ENCODE data around the gene NEUROD2. TPM values are rescaled to one million over a fixed set of nuclear protein-coding genes. Genes with fewer than 3 reads are reported as not detected.

Gene NEUROD2
- total RNA-seq, 1 donor from 2014 or later = not detected

DNA sequence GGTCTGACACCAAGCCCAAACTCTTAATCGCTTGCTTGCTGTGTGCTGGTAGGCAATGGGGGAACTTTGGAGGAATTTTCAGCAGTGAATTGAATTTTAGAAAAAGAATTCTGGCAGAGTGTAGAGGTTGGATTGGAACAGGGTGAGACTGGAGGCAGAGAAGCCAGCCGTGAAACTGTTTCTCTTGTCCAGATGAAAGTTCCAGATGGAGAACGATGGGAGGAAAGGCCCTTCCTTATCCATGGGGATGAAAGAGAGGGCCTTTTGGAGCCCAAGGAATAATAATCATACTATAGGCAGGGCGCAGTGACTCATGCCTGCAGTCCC lies 26.0 kb downstream of the NEUROD2 start:
- no peaks in the 10 kb centered on the region for H3K36me3 ChIP-seq
- Mint-ChIP-seq H3K9me3 (no peaks in the 10 kb centered on the region), H3K4me1 (peaks cover 20% of the 10 kb centered on the region), H3K27ac (no peak overlapping the region), H3K36me3 (no peaks in the 10 kb centered on the region), H3K4me3 (no peak overlapping the region), H3K27me3 (ENCODE audit: insufficient read depth, low read depth) (peaks cover 19% of the 10 kb centered on the region)
- no peaks in the 10 kb centered on the region for H3K79me2 ChIP-seq (ENCODE audit: low read depth)
- H3K4me1 ChIP-seq = peaks cover 25% of the 10 kb centered on the region
- H3K9ac ChIP-seq = no peak overlapping the region
- no peak overlapping the region for H3K27ac ChIP-seq
- no peak overlapping the region for H3K4me3 ChIP-seq
- H2AFZ ChIP-seq (replicated peaks) = no peak overlapping the region
- peaks cover 3% of the 10 kb centered on the region for H4K20me1 ChIP-seq (ENCODE audit: low read depth)
- H3K9me3 ChIP-seq (ENCODE audit: low read depth) = no peaks in the 10 kb centered on the region
- peaks cover 21% of the 10 kb centered on the region for H3F3A ChIP-seq (ENCODE audit: low read depth)
- DNase-seq (ENCODE audit: low spot score) = no peak
- no peak overlapping the region for H3K4me2 ChIP-seq
- TF ChIP-seq, protein P1, sequence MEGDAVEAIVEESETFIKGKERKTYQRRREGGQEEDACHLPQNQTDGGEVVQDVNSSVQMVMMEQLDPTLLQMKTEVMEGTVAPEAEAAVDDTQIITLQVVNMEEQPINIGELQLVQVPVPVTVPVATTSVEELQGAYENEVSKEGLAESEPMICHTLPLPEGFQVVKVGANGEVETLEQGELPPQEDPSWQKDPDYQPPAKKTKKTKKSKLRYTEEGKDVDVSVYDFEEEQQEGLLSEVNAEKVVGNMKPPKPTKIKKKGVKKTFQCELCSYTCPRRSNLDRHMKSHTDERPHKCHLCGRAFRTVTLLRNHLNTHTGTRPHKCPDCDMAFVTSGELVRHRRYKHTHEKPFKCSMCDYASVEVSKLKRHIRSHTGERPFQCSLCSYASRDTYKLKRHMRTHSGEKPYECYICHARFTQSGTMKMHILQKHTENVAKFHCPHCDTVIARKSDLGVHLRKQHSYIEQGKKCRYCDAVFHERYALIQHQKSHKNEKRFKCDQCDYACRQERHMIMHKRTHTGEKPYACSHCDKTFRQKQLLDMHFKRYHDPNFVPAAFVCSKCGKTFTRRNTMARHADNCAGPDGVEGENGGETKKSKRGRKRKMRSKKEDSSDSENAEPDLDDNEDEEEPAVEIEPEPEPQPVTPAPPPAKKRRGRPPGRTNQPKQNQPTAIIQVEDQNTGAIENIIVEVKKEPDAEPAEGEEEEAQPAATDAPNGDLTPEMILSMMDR (IDR thresholded peaks at IDR 0.05) = no peak
- TF ChIP-seq EZH2phosphoT487 (IDR thresholded peaks at IDR 0.05) = no peak
- no peaks in the 10 kb centered on the region for H3K27me3 ChIP-seq

DNA sequence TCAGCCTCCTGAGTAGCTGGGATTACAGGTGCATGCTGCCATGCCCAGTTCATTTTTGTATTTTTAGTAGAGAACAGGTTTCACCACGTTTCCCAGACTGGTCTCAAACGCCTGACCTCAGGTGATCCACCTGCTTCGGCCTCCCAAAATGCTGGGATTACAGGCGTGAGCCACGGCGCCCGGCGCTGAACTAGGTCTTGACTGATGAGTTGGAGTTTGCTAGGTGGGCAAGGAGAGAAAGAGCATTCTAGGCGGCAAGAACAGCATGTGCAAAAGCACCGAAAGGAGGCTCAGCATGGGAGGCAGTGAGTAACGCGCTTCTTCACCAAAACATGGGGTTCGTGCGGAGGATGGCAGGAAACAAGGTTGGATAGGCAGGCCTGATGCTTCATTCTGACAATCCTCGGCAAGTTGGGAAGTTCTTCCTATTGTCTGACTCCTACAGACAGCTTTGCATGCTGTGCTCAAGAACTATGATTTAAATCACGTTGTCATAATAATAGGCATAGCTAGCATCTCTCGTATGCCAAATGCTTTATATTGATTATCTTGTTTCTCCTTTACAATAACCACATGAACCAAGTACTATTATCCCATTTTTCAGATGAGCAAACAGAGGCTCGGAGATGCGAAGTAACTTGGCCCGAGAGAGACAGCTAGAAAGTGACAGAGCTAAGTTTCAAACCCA lies 26.5 kb downstream of the NEUROD2 start:
- H3K4me3 Mint-ChIP-seq = no peak overlapping the region
- no peak overlapping the region for H3K4me3 ChIP-seq
- H3K9me3 ChIP-seq (ENCODE audit: low read depth) = no peaks in the 10 kb centered on the region
- no peaks in the 10 kb centered on the region for H3K36me3 Mint-ChIP-seq
- H2AFZ ChIP-seq (replicated peaks) = no peak overlapping the region
- H3K79me2 ChIP-seq (ENCODE audit: low read depth) = no peaks in the 10 kb centered on the region
- H3K27ac Mint-ChIP-seq = no peak overlapping the region
- H3K9me3 Mint-ChIP-seq = no peaks in the 10 kb centered on the region
- no peaks in the 10 kb centered on the region for H3K36me3 ChIP-seq
- no peak overlapping the region for H3K9ac ChIP-seq
- no peak for DNase-seq (ENCODE audit: low spot score)
- no peak overlapping the region for H3K27ac ChIP-seq
- H3K4me2 ChIP-seq = no peak overlapping the region
- no peak for TF ChIP-seq EZH2phosphoT487 (IDR thresholded peaks at IDR 0.05)
- TF ChIP-seq, protein P1 (IDR thresholded peaks at IDR 0.05) = no peak
- H3K27me3 Mint-ChIP-seq (ENCODE audit: insufficient read depth, low read depth) = peaks cover 22% of the 10 kb centered on the region
- peaks cover 21% of the 10 kb centered on the region for H3F3A ChIP-seq (ENCODE audit: low read depth)
- peaks cover 4% of the 10 kb centered on the region for H3K27me3 ChIP-seq
- H3K4me1 ChIP-seq = peaks cover 25% of the 10 kb centered on the region
- peaks cover 3% of the 10 kb centered on the region for H4K20me1 ChIP-seq (ENCODE audit: low read depth)
- peaks cover 24% of the 10 kb centered on the region for H3K4me1 Mint-ChIP-seq

DNA sequence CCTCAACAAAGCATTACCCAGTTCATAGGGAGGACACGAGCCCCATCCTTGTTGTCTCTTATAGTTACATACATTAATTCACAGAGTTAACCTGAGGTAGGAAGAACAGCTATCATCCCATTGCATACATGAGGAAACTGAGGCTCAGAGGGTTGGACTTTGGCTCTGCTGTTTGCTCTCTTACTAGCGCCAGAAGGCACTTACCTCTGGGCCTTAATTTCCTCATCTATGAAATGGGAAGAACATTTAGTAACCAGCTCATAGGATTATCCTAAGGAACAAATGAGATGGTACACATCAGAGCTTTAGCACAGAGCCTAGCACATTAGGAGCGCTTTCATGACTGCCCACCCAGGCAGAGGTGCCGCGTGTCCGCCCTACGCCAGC lies 27.6 kb downstream of the NEUROD2 start:
- Histone ChIP-seq H4K20me1 (ENCODE audit: low read depth) (peaks cover 3% of the 10 kb centered on the region), H3K4me2 (peak overlapping the region; percentile 68), H3K9ac (no peak overlapping the region), H3K4me3 (peak overlapping the region; percentile 22), H3K79me2 (ENCODE audit: low read depth) (no peaks in the 10 kb centered on the region), H3K27ac (no peak overlapping the region), H2AFZ (replicated peaks) (no peak overlapping the region), H3K27me3 (peaks cover 16% of the 10 kb centered on the region), H3K9me3 (ENCODE audit: low read depth) (no peaks in the 10 kb centered on the region), H3K36me3 (no peaks in the 10 kb centered on the region), H3F3A (ENCODE audit: low read depth) (peaks cover 22% of the 10 kb centered on the region), H3K4me1 (peaks cover 25% of the 10 kb centered on the region)
- Mint-ChIP-seq H3K4me1 (peaks cover 25% of the 10 kb centered on the region), H3K36me3 (no peaks in the 10 kb centered on the region), H3K9me3 (no peaks in the 10 kb centered on the region), H3K4me3 (peak overlapping the region; percentile 69), H3K27me3 (ENCODE audit: insufficient read depth, low read depth) (peaks cover 22% of the 10 kb centered on the region), H3K27ac (no peak overlapping the region)
- no peak for TF ChIP-seq EZH2 (IDR thresholded peaks at IDR 0.05)
- TF ChIP-seq EZH2phosphoT487 (IDR thresholded peaks at IDR 0.05) = no peak
- TF ChIP-seq, protein P1 (IDR thresholded peaks at IDR 0.05) = no peak
- DNase-seq (ENCODE audit: low spot score) = no peak

All from neural progenitor cell (in vitro differentiated cells).